ENCODE results near the gene OR6C2. TPM values are rescaled to one million over a fixed set of nuclear protein-coding genes. Genes with fewer than 3 reads are reported as not detected.

The OR6C2 gene
- total RNA-seq, 1 donor from 2014 or later = not detected

DNA sequence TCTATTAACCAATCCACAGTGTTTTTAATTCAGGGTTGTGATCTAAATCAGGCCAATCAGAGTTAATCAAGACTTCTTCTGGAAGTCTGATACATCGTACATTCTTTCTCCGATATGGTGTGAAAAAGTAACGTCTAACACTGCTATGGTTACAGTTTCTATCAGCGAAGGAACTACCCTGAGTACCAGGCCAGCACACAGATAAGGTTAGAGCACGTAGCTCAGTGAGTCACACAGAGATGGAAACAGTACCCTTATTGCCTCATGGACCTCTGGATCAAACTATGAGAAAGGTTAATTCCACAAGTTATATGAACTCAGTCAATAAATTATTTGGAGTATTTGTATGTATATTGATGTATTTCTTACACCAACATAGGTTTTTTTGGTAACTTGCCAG, 51.6 kb downstream of the OR6C2 start:
- Mint-ChIP-seq H3K9me3 (no peaks in the 10 kb centered on the region), H3K27ac (no peak overlapping the region), H3K36me3 (ENCODE audit: low read depth) (no peaks in the 10 kb centered on the region), H3K4me1 (ENCODE audit: low read depth) (no peaks in the 10 kb centered on the region), H3K27me3 (ENCODE audit: insufficient read depth) (peaks cover 6% of the 10 kb centered on the region), H3K4me3 (no peak overlapping the region)
- DNase-seq (ENCODE audit: low spot score) = no peak
- intact Hi-C loops (cut with micrococcal nuclease) = no loop called here

- peaks cover 6% of the 10 kb centered on the region for H3K27me3 Mint-ChIP-seq (ENCODE audit: insufficient read depth)
- DNase-seq (ENCODE audit: low spot score) = no peak
- H3K9me3 Mint-ChIP-seq = no peaks in the 10 kb centered on the region
- intact Hi-C loops (cut with micrococcal nuclease) = no loop called here
- H3K4me1 Mint-ChIP-seq (ENCODE audit: low read depth) = no peaks in the 10 kb centered on the region
- H3K27ac Mint-ChIP-seq = no peak overlapping the region
- no peak overlapping the region for H3K4me3 Mint-ChIP-seq
- H3K36me3 Mint-ChIP-seq (ENCODE audit: low read depth) = no peaks in the 10 kb centered on the region
These were observed 55.4 kb downstream of the OR6C2 start for GRCh38 chr12:55499231-55499630.

GRCh38 chr12:55499810-55500252, 56.0 kb downstream of the OR6C2 start:
- Mint-ChIP-seq H3K4me1 (ENCODE audit: low read depth) (no peaks in the 10 kb centered on the region), H3K9me3 (no peaks in the 10 kb centered on the region), H3K4me3 (no peak overlapping the region), H3K27me3 (ENCODE audit: insufficient read depth) (peaks cover 6% of the 10 kb centered on the region), H3K36me3 (ENCODE audit: low read depth) (no peaks in the 10 kb centered on the region), H3K27ac (no peak overlapping the region)
- DNase-seq (ENCODE audit: low spot score) = no peak
- intact Hi-C loops (cut with micrococcal nuclease) = no loop called here

DNA sequence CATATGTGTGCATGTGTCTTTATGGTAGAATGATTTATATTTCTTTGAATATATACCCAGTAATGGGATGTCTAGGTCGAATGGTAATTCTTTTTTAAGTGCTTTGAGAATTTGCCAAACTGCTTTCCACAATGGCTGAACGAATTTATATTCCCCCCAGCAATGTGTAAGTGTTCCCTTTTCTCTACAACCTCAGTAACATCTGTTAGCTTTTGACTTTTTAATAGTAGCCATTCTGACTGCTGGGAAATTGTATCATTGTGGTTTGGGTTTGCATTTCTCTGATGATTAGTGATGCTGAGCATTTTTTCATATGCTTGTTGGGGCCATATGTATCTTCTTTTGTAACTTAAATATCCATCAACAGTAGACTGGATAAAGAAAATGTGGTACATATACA, 57.7 kb downstream of the OR6C2 start:
- no peak for DNase-seq (ENCODE audit: low spot score)
- peaks cover 4% of the 10 kb centered on the region for H3K27me3 Mint-ChIP-seq (ENCODE audit: insufficient read depth)
- no peaks in the 10 kb centered on the region for H3K9me3 Mint-ChIP-seq
- H3K4me1 Mint-ChIP-seq (ENCODE audit: low read depth) = no peaks in the 10 kb centered on the region
- intact Hi-C loops (cut with micrococcal nuclease) = no loop called here
- H3K27ac Mint-ChIP-seq = no peak overlapping the region
- no peak overlapping the region for H3K4me3 Mint-ChIP-seq
- no peaks in the 10 kb centered on the region for H3K36me3 Mint-ChIP-seq (ENCODE audit: low read depth)

Other genes with a start within 250 kb of the OR6C2 start
- not detected in 2 replicates for gene OR10A7, start 223.1 kb upstream of the OR6C2 start, total RNA-seq
- not detected in 2 replicates for gene OR6C74, start 199.5 kb upstream of the OR6C2 start, total RNA-seq
- gene OR6C6, start 147.5 kb upstream of the OR6C2 start, total RNA-seq = not detected in 2 replicates
- gene OR6C1, start 129.7 kb upstream of the OR6C2 start, total RNA-seq = not detected in 2 replicates
- gene OR6C3, start 113.3 kb upstream of the OR6C2 start, total RNA-seq = not detected in 2 replicates
- gene OR6C75, start 81.1 kb upstream of the OR6C2 start, total RNA-seq = not detected in 2 replicates
- not detected in 2 replicates for gene OR6C65, start 43.5 kb upstream of the OR6C2 start, total RNA-seq
- not detected in 2 replicates for gene OR6C76, start 17.8 kb upstream of the OR6C2 start, total RNA-seq
- not detected in 2 replicates for gene OR6C70, start 26.1 kb downstream of the OR6C2 start, total RNA-seq
- gene OR6C68, start 48.3 kb downstream of the OR6C2 start, total RNA-seq = not detected in 2 replicates
- not detected in 2 replicates for gene OR6C4, start 105.5 kb downstream of the OR6C2 start, total RNA-seq
- gene OR2AP1, start 128.4 kb downstream of the OR6C2 start, total RNA-seq = not detected in 2 replicates
- not detected in 2 replicates for gene OR10P1, start 192.8 kb downstream of the OR6C2 start, total RNA-seq

Measured in activated T-helper 1 cell treated with anti-CD3 and anti-CD28 coated beads, Interleukin-12 subunit alpha, Interleukin-12 subunit beta, Interleukin-2, Interleukin-4 antibody, amounts not matched to agents 30 ng/mL and 10 ng/mL and 1 ng/mL, durations not matched to agents 14 hours and 24 hours and 36 hours (primary cell).